ENCODE measurements around the gene DACT2.

GRCh38 chr6:168268755-168269154 is 50.8 kb downstream of the DACT2 start:
- TF ChIP-seq POLR2AphosphoS5 (IDR thresholded peaks at IDR 0.05; ENCODE audit: low read depth, low read length) (no peak), POLR2A (IDR thresholded peaks at IDR 0.05; ENCODE audit: low read depth, low read length) (no peak)
